ENCODE measurements around the gene TNFRSF1B. TPM values are rescaled to one million over a fixed set of nuclear protein-coding genes. Genes with fewer than 3 reads are reported as not detected.

TNFRSF1B gene
- total RNA-seq, 1 experiment from 2014 or later: not detected

GRCh38 chr1:12196641-12197482 is 30.1 kb downstream of the TNFRSF1B start:
- Histone ChIP-seq H3K36me3 (ENCODE audit: insufficient read depth, low read length) (no peaks in the 10 kb centered on the region), H3K79me2 (ENCODE audit: low read length) (no peaks in the 10 kb centered on the region), H3K4me1 (ENCODE audit: low read length) (peaks cover 6% of the 10 kb centered on the region), H3K9me2 (replicated peaks; ENCODE audit: insufficient read depth, low read length) (no peaks in the 10 kb centered on the region), H3K4me2 (ENCODE audit: low read depth, low read length, poor library complexity, severe bottlenecking) (no peak overlapping the region), H3K27me3 (ENCODE audit: low read length) (no peaks in the 10 kb centered on the region), H2AFZ (ENCODE audit: low read length) (no peak overlapping the region), H3K4me3 (ENCODE audit: low read length) (no peak overlapping the region), H3K9ac (ENCODE audit: low read length) (no peak overlapping the region), H4K20me1 (ENCODE audit: insufficient read depth, low read depth, low read length) (peaks cover 11% of the 10 kb centered on the region; the same call in 1 of the 2 replicates), H3K9me3 (ENCODE audit: low read length) (no peaks in the 10 kb centered on the region), H3K27ac (ENCODE audit: low read length) (no peak overlapping the region)
- DNase-seq: no peak

GRCh38 chr1:12197483-12197880 is 30.7 kb downstream of the TNFRSF1B start:
- Histone ChIP-seq H4K20me1 (ENCODE audit: insufficient read depth, low read depth, low read length) (peaks cover 11% of the 10 kb centered on the region; the same call in 1 of the 2 replicates), H3K4me2 (ENCODE audit: low read depth, low read length, poor library complexity, severe bottlenecking) (no peak overlapping the region), H3K27ac (ENCODE audit: low read length) (no peak overlapping the region), H3K9ac (ENCODE audit: low read length) (no peak overlapping the region), H3K36me3 (ENCODE audit: insufficient read depth, low read length) (no peaks in the 10 kb centered on the region), H3K9me3 (ENCODE audit: low read length) (no peaks in the 10 kb centered on the region), H3K4me3 (ENCODE audit: low read length) (no peak overlapping the region), H3K79me2 (ENCODE audit: low read length) (no peaks in the 10 kb centered on the region), H3K27me3 (ENCODE audit: low read length) (no peaks in the 10 kb centered on the region), H3K9me2 (replicated peaks; ENCODE audit: insufficient read depth, low read length) (no peaks in the 10 kb centered on the region), H3K4me1 (ENCODE audit: low read length) (peaks cover 6% of the 10 kb centered on the region), H2AFZ (ENCODE audit: low read length) (no peak overlapping the region)
- DNase-seq: no peak

GRCh38 chr1:12200208-12200607 is 33.4 kb downstream of the TNFRSF1B start:
- no peaks in the 10 kb centered on the region for H3K9me3 ChIP-seq (ENCODE audit: low read length)
- no peaks in the 10 kb centered on the region for H3K36me3 ChIP-seq (ENCODE audit: insufficient read depth, low read length)
- H3K4me2 ChIP-seq (ENCODE audit: low read depth, low read length, poor library complexity, severe bottlenecking): no peak overlapping the region
- no peak for DNase-seq
- peaks cover 4% of the 10 kb centered on the region; the same call in 1 of the 2 replicates for H4K20me1 ChIP-seq (ENCODE audit: insufficient read depth, low read depth, low read length)
- H3K27me3 ChIP-seq (ENCODE audit: low read length): no peaks in the 10 kb centered on the region
- no peak overlapping the region for H3K27ac ChIP-seq (ENCODE audit: low read length)
- no peak overlapping the region for H3K9ac ChIP-seq (ENCODE audit: low read length)
- no peaks in the 10 kb centered on the region for H3K79me2 ChIP-seq (ENCODE audit: low read length)
- peaks cover 9% of the 10 kb centered on the region for H3K4me1 ChIP-seq (ENCODE audit: low read length)
- H3K9me2 ChIP-seq (replicated peaks; ENCODE audit: insufficient read depth, low read length): no peaks in the 10 kb centered on the region
- H3K4me3 ChIP-seq (ENCODE audit: low read length): no peak overlapping the region
- no peak overlapping the region for H2AFZ ChIP-seq (ENCODE audit: low read length)

GRCh38 chr1:12201352-12202189 is 34.8 kb downstream of the TNFRSF1B start:
- Histone ChIP-seq H3K27me3 (ENCODE audit: low read length) (no peaks in the 10 kb centered on the region), H3K27ac (ENCODE audit: low read length) (no peak overlapping the region), H3K4me2 (ENCODE audit: low read depth, low read length, poor library complexity, severe bottlenecking) (no peak overlapping the region)

GRCh38 chr1:12202190-12202497 is 35.4 kb downstream of the TNFRSF1B start:
- Histone ChIP-seq H3K4me3 (ENCODE audit: low read length) (no peak overlapping the region), H3K36me3 (ENCODE audit: insufficient read depth, low read length) (no peaks in the 10 kb centered on the region), H3K27ac (ENCODE audit: low read length) (no peak overlapping the region), H2AFZ (ENCODE audit: low read length) (no peak overlapping the region), H4K20me1 (ENCODE audit: insufficient read depth, low read depth, low read length) (peaks cover 4% of the 10 kb centered on the region; the same call in 1 of the 2 replicates), H3K9ac (ENCODE audit: low read length) (no peak overlapping the region), H3K79me2 (ENCODE audit: low read length) (no peaks in the 10 kb centered on the region), H3K4me2 (ENCODE audit: low read depth, low read length, poor library complexity, severe bottlenecking) (no peak overlapping the region), H3K9me3 (ENCODE audit: low read length) (no peaks in the 10 kb centered on the region), H3K27me3 (ENCODE audit: low read length) (no peaks in the 10 kb centered on the region), H3K4me1 (ENCODE audit: low read length) (peaks cover 9% of the 10 kb centered on the region), H3K9me2 (replicated peaks; ENCODE audit: insufficient read depth, low read length) (no peaks in the 10 kb centered on the region)
- no peak for DNase-seq

More at GRCh38 chr1:12201352-12202189, 34.8 kb downstream of the TNFRSF1B start:
- H3K79me2 ChIP-seq (ENCODE audit: low read length): no peaks in the 10 kb centered on the region
- peaks cover 4% of the 10 kb centered on the region; the same call in 1 of the 2 replicates for H4K20me1 ChIP-seq (ENCODE audit: insufficient read depth, low read depth, low read length)
- DNase-seq: no peak
- H3K36me3 ChIP-seq (ENCODE audit: insufficient read depth, low read length): no peaks in the 10 kb centered on the region
- no peak overlapping the region for H3K4me3 ChIP-seq (ENCODE audit: low read length)
- no peaks in the 10 kb centered on the region for H3K9me3 ChIP-seq (ENCODE audit: low read length)
- H3K9me2 ChIP-seq (replicated peaks; ENCODE audit: insufficient read depth, low read length): no peaks in the 10 kb centered on the region
- H3K9ac ChIP-seq (ENCODE audit: low read length): no peak overlapping the region
- peaks cover 9% of the 10 kb centered on the region for H3K4me1 ChIP-seq (ENCODE audit: low read length)
- no peak overlapping the region for H2AFZ ChIP-seq (ENCODE audit: low read length)

- no peaks in the 10 kb centered on the region for H3K9me2 ChIP-seq (replicated peaks; ENCODE audit: insufficient read depth, low read length)
- H3K79me2 ChIP-seq (ENCODE audit: low read length): no peaks in the 10 kb centered on the region
- H3K4me3 ChIP-seq (ENCODE audit: low read length): no peak overlapping the region
- H3K27ac ChIP-seq (ENCODE audit: low read length): no peak overlapping the region
- H4K20me1 ChIP-seq (ENCODE audit: insufficient read depth, low read depth, low read length): peaks cover 4% of the 10 kb centered on the region; the same call in 1 of the 2 replicates
- no peaks in the 10 kb centered on the region for H3K9me3 ChIP-seq (ENCODE audit: low read length)
- peaks cover 9% of the 10 kb centered on the region for H3K4me1 ChIP-seq (ENCODE audit: low read length)
- H3K9ac ChIP-seq (ENCODE audit: low read length): no peak overlapping the region
- no peak overlapping the region for H2AFZ ChIP-seq (ENCODE audit: low read length)
- no peaks in the 10 kb centered on the region for H3K36me3 ChIP-seq (ENCODE audit: insufficient read depth, low read length)
- no peak overlapping the region for H3K4me2 ChIP-seq (ENCODE audit: low read depth, low read length, poor library complexity, severe bottlenecking)
- H3K27me3 ChIP-seq (ENCODE audit: low read length): no peaks in the 10 kb centered on the region
- DNase-seq: no peak
Observed at GRCh38 chr1:12202577-12202976, 35.8 kb downstream of the TNFRSF1B start.

- no peaks in the 10 kb centered on the region for H3K9me2 ChIP-seq (replicated peaks; ENCODE audit: insufficient read depth, low read length)
- H3K4me2 ChIP-seq (ENCODE audit: low read depth, low read length, poor library complexity, severe bottlenecking): no peak overlapping the region
- H3K9ac ChIP-seq (ENCODE audit: low read length): no peak overlapping the region
- no peaks in the 10 kb centered on the region for H3K79me2 ChIP-seq (ENCODE audit: low read length)
- H4K20me1 ChIP-seq (ENCODE audit: insufficient read depth, low read depth, low read length): peaks cover 4% of the 10 kb centered on the region; the same call in 1 of the 2 replicates
- no peaks in the 10 kb centered on the region for H3K9me3 ChIP-seq (ENCODE audit: low read length)
- H3K27me3 ChIP-seq (ENCODE audit: low read length): no peaks in the 10 kb centered on the region
- no peak overlapping the region for H2AFZ ChIP-seq (ENCODE audit: low read length)
- H3K36me3 ChIP-seq (ENCODE audit: insufficient read depth, low read length): no peaks in the 10 kb centered on the region
- no peak for DNase-seq
- no peak overlapping the region for H3K27ac ChIP-seq (ENCODE audit: low read length)
- no peak overlapping the region for H3K4me3 ChIP-seq (ENCODE audit: low read length)
- peaks cover 9% of the 10 kb centered on the region for H3K4me1 ChIP-seq (ENCODE audit: low read length)
Observed at GRCh38 chr1:12203216-12204007, 36.6 kb downstream of the TNFRSF1B start.

Measured in Karpas-422 (cell line).